Heart left ventricle (tissue), 16 donors: Measurements from ENCODE around the gene NFKBIB. TPM values are rescaled to one million over a fixed set of nuclear protein-coding genes. Genes with fewer than 3 reads are reported as not detected.
A peak's percentile ranks its signal among the peaks of the same experiment; 100 is the strongest.

ENCODE experiments used
- ATAC-seq, 4 donors: fragments of 200-7000 bp; cut with Tn5 transposase; one replicate each; pipeline ENCODE4 v1.9.1; 2020 to 2022; ENCODE audit warnings: moderate library complexity in 4 of 4, mild to moderate bottlenecking in 3 of 4, moderate number of reproducible peaks in 1 of 4
- DNase-seq, 5 donors: peaks; one replicate each; pipeline ENCODE4 v3.0.0-alpha.2; 2020
- H3K27ac ChIP-seq, 12 donors: fragments of 200-600 bp; sonication (generic) in 4 of 12; one replicate each; pipeline versions ENCODE4 v1.5.0 to v1.8.0; 2016 to 2022; ENCODE audit warnings: mild to moderate bottlenecking in 2 of 12
- H3K27me3 ChIP-seq, 9 donors: fragments of 200-600 bp; sonication (generic) in 2 of 9; one replicate each; pipeline versions ENCODE4 v1.5.1 to v1.8.0; 2016 to 2022; ENCODE audit warnings: mild to moderate bottlenecking in 3 of 9
- H3K36me3 ChIP-seq, 9 donors: fragments of 200-600 bp; sonication (generic) in 2 of 9; one replicate each; pipeline versions ENCODE4 v1.5.0 to v1.8.0; 2018 to 2022; ENCODE audit warnings: mild to moderate bottlenecking in 2 of 9
- H3K4me1 ChIP-seq, 12 donors: fragments of 200-600 bp; sonication (generic) in 4 of 12; one replicate each; pipeline versions ENCODE4 v1.5.0 to v1.8.0; 2016 to 2022; ENCODE audit warnings: mild to moderate bottlenecking in 3 of 12
- H3K4me3 ChIP-seq, 12 donors: fragments of 200-600 bp; sonication (generic) in 4 of 12; one replicate each; pipeline versions ENCODE4 v1.5.0 to v1.8.0; 2017 to 2022; ENCODE audit warnings: mild to moderate bottlenecking in 9 of 12, moderate library complexity in 4 of 12
- H3K9me3 ChIP-seq, 12 donors: fragments of 200-600 bp; sonication (generic) in 4 of 12; one replicate each; pipeline versions ENCODE4 v1.5.0 to v1.8.0; 2016 to 2022; ENCODE audit warnings: mild to moderate bottlenecking in 1 of 12
- POLR2A ChIP-seq, 2 donors: fragments of 450-650 bp; IDR thresholded peaks; one replicate each; pipeline ENCODE4 v1.6.1; 2017; ENCODE audit warnings: antibody characterized with exemption in 2 of 2, mild to moderate bottlenecking in 2 of 2, moderate library complexity in 2 of 2
- WGBS, 4 donors: extraction: QIAGEN DNeasy Blood & Tissue Kit in 2 of 4; methylation state at CpG; one replicate each; pipeline versions ENCODE4 v1.1.5 to v1.1.7; 2013 to 2018; 5-methylcytosine and 5-hydroxymethylcytosine counted together
- intact Hi-C, 10 donors: fragments of 100-400 bp; cut with DNase I; formaldehyde crosslinking; loops; one replicate each; pipeline versions ENCODE4 v1.11.1 to v1.14.2; 2022
- polyA plus RNA-seq, 2 donors: library from polyadenylated mRNA; stranded (reverse); fragments of 200-250 nt; gene quantifications; one replicate each; pipeline ENCODE4 v1.2.3, GENCODE V29; 2013
- total RNA-seq, 9 donors: library from RNA; depleted of rRNA in 2 of 9; stranded (reverse); fragments of >200 nt in 2 of 9; fragmentation: NEBNext Ultra II Directional in 3 of 9; extraction: Animal tissue kit (Norgen Biotek cat#: 25700) in 3 of 9; gene quantifications; one replicate each; pipeline versions ENCODE4 v1.1.0 to v1.2.4, GENCODE V29; 2016 to 2023
- TF ChIP-seq, protein P1 (sequence below), 12 donors: fragments of 200-600 bp; sonication (generic) in 4 of 12; IDR thresholded peaks; one replicate each; pipeline versions ENCODE4 v1.5.0 to v1.8.0; 2018 to 2022; ENCODE audit warnings: antibody characterized with exemption in 12 of 12, mild to moderate bottlenecking in 5 of 12
- donor health status: ischemic (EF 13 %, LVEDD 7.1; RV severe dilation, severe dysfunction).
- donor health status: healthy with polysubstance abuse.
- donor health status: DM: no; HTN: yes; CAD: no.
- donor health status: DM: no; HTN: no; CAD: no.
- donor health status: ischemic (EF 25% LVEDD 6.9; RV normal size, moderate dysfunction).
- donor health status: ischemic (EF 25% LVEDD 5.7; RV mildly dilated, moderate dysfunction).
- donor health status: healthy.
- donor health status: DM: yes; HTN: yes; CAD: no.
- donor health status: ischemic (EF 35%, LVEDD 5.7; RV mildly dilated, moderate dysfunction).
- donor health status: nonischemic (EF 11% LVEDD 7.7; RV severe dilation, severe dysfunction).
- donor health status: DM: yes; HTN: yes; CAD: no.
- donor health status: PGD.
- donor health status: ischemic (EF 29% LVEDD 5.4; RV normal size, mild dysfunction).
- donor health status: nonischemic (EF 23%, LVEDD 6.1; RV moderate dilation, normal function).

The NFKBIB gene
- total and polyA plus RNA-seq, 11 donors: 17.2 to 90.4 (median 24.0) TPM

- 89 to 96% (median 92%) methylated on average over 6 to 8 of the region's 8 CpGs for WGBS, 4 donors
- DNase-seq (no peak), ATAC-seq (no peak)
- Histone ChIP-seq H3K27ac (peak overlapping the region in 1 of 12 donors; percentile 57), H3K36me3 (peaks cover 0 to 59% (median 39%) of the 10 kb centered on the region in 9 donors), H3K27me3 (no peaks in the 10 kb centered on the region), H3K4me3 (no peak overlapping the region), H3K4me1 (peaks cover 0 to 27% (median 5%) of the 10 kb centered on the region in 12 donors), H3K9me3 (no peaks in the 10 kb centered on the region)
- intact Hi-C loops: loop anchor here in 1 of 10 donors (10.0 kb wide), 1 partner anchor 55 kb away; the partner anchor contains the start of gene ECH1
- TF ChIP-seq, protein P1, sequence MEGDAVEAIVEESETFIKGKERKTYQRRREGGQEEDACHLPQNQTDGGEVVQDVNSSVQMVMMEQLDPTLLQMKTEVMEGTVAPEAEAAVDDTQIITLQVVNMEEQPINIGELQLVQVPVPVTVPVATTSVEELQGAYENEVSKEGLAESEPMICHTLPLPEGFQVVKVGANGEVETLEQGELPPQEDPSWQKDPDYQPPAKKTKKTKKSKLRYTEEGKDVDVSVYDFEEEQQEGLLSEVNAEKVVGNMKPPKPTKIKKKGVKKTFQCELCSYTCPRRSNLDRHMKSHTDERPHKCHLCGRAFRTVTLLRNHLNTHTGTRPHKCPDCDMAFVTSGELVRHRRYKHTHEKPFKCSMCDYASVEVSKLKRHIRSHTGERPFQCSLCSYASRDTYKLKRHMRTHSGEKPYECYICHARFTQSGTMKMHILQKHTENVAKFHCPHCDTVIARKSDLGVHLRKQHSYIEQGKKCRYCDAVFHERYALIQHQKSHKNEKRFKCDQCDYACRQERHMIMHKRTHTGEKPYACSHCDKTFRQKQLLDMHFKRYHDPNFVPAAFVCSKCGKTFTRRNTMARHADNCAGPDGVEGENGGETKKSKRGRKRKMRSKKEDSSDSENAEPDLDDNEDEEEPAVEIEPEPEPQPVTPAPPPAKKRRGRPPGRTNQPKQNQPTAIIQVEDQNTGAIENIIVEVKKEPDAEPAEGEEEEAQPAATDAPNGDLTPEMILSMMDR (IDR thresholded peaks at IDR 0.05): no peak
- TF ChIP-seq POLR2A (IDR thresholded peaks at IDR 0.05): no peak
These were observed 10.0 kb upstream of the NFKBIB start for GRCh38 chr19:38889803-38890202.

DNA sequence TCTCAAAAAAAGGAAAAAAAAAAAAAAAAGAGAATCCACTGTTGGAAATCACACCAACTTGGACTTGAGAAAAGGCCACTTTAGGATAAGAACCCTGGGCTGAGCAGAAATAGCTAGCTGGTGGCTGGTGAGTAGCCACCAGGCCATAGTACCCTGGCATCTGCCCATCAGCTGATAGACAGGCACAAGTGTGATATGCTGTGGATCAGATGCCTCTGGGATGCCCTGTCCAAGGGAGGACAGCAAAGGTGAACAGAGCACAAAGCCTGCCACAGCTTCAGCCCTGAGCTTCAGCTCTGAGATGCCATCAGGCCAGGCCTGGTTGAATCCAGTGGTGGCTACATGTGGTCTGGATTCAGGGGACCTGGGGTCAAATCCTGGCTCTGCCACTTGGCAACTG is 9.1 kb upstream of the NFKBIB start:
- H3K4me3 ChIP-seq: no peak overlapping the region
- H3K4me1 ChIP-seq: peaks cover 0 to 36% (median 5%) of the 10 kb centered on the region in 12 donors
- TF ChIP-seq POLR2A (IDR thresholded peaks at IDR 0.05): no peak
- intact Hi-C loops: loop anchor here in 1 of 10 donors (10.0 kb wide), 1 partner anchor 56 kb away; the partner anchor contains the start of gene ECH1
- H3K27ac ChIP-seq: peak overlapping the region in 7 of 12 donors; percentile 8 to 57 (median 26)
- H3K36me3 ChIP-seq: peaks cover 0 to 59% (median 39%) of the 10 kb centered on the region in 9 donors
- H3K9me3 ChIP-seq: no peaks in the 10 kb centered on the region
- DNase-seq (peak in 1 of 5 donors; percentile 60), ATAC-seq (peak in 3 of 4 donors; percentile 37 to 72 (median 66))
- H3K27me3 ChIP-seq: no peaks in the 10 kb centered on the region

DNA sequence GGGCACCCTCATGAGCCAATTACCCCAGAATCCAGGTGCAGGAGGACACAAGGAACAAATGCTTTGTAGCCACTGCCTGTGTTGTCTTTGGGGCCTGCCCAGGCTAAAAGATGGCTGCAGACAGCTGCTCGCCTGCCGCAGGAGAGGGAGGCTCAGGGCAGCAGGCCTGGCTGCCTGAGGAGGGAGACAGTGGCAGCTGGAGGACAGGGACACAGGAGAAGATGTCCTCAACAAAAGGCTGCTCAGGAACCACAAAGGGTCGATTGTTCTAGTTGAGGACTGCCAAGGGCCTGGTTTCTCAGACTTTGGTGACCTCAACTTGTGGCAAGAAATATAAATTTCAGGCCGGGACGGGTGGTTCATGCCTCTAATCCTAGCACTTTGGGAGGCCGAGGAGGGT is 8.0 kb upstream of the NFKBIB start:
- ATAC-seq (no peak), DNase-seq (no peak)
- TF ChIP-seq, protein P1 (IDR thresholded peaks at IDR 0.05): no peak
- no peak for TF ChIP-seq POLR2A (IDR thresholded peaks at IDR 0.05)
- no peaks in the 10 kb centered on the region for H3K27me3 ChIP-seq
- peaks cover 0 to 37% (median 4%) of the 10 kb centered on the region in 12 donors for H3K4me1 ChIP-seq
- H3K4me3 ChIP-seq: no peak overlapping the region
- 79 to 95% (median 91%) methylated on average over 5 to 6 of the region's 6 CpGs for WGBS, 4 donors
- intact Hi-C loops: loop anchor here in 1 of 10 donors (10.0 kb wide), 1 partner anchor 57 kb away; the partner anchor contains the start of gene ECH1
- H3K9me3 ChIP-seq: no peaks in the 10 kb centered on the region
- peak overlapping the region in 2 of 12 donors; percentile 54 to 57 for H3K27ac ChIP-seq
- peaks cover 0 to 59% (median 39%) of the 10 kb centered on the region in 9 donors for H3K36me3 ChIP-seq

- intact Hi-C loops: loop anchor here in 1 of 10 donors (10.0 kb wide), 1 partner anchor 58 kb away; the partner anchor contains the start of gene ECH1
- Histone ChIP-seq H3K27me3 (no peaks in the 10 kb centered on the region), H3K4me3 (no peak overlapping the region), H3K9me3 (no peaks in the 10 kb centered on the region), H3K4me1 (peaks cover under 1 to 48% (median 6%) of the 10 kb centered on the region in 12 donors), H3K27ac (peak overlapping the region in 2 of 12 donors; percentile 25 to 41), H3K36me3 (peaks cover 0 to 53% (median 32%) of the 10 kb centered on the region in 9 donors)
- TF ChIP-seq, protein P1 (IDR thresholded peaks at IDR 0.05): no peak
- TF ChIP-seq POLR2A (IDR thresholded peaks at IDR 0.05): no peak
- 78 to 85% (median 81%) methylated on average over 5 of the region's 5 CpGs for WGBS, 4 donors
- ATAC-seq (no peak), DNase-seq (no peak)
These were observed 6.9 kb upstream of the NFKBIB start for GRCh38 chr19:38892841-38893240.
